ENCODE measurements around the gene MDP1.

GRCh38 chr14:24252289-24253124 lies 36.6 kb upstream of the MDP1 start:
- TF ChIP-seq CTCF (IDR thresholded peaks at IDR 0.05) (no peak), POLR2A (IDR thresholded peaks at IDR 0.05) (no peak), POLR2AphosphoS5 (IDR thresholded peaks at IDR 0.05) (no peak), EP300 (IDR thresholded peaks at IDR 0.05) (no peak)
